ENCODE data around the gene ZCRB1.

ZCRB1 gene, protein sequence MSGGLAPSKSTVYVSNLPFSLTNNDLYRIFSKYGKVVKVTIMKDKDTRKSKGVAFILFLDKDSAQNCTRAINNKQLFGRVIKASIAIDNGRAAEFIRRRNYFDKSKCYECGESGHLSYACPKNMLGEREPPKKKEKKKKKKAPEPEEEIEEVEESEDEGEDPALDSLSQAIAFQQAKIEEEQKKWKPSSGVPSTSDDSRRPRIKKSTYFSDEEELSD

GRCh38 chr12:42325653-42326474 lies at the start of gene ZCRB1, which contains the start of gene PPHLN1:
ZCRB1 (minus strand) TSS chr12:42326094; CDS start chr12:42324102, 1,992 bp downstream.
PPHLN1 (plus strand) TSS chr12:42326167; CDS start chr12:42335903, 9,736 bp downstream.
- peak within 1 kb of the TSS; percentile 83 for H3K4me3 ChIP-seq (ENCODE audit: control insufficient read depth, low read depth, low read length)
- no peak for TF ChIP-seq CTCF (conservative IDR thresholded peaks at IDR 0.05; ENCODE audit: control insufficient read depth, insufficient read depth, low read depth, low read length)
- peak; percentile 68 for DNase-seq (ENCODE audit: low read depth)

GRCh38 chr12:42373669-42374068 lies 47.8 kb upstream of the ZCRB1 start:
- no peak overlapping the region for H3K4me3 ChIP-seq (ENCODE audit: control insufficient read depth, low read depth, low read length)
- TF ChIP-seq CTCF (conservative IDR thresholded peaks at IDR 0.05; ENCODE audit: control insufficient read depth, insufficient read depth, low read depth, low read length) = no peak
- DNase-seq (ENCODE audit: low read depth) = no peak

- TF ChIP-seq CTCF (conservative IDR thresholded peaks at IDR 0.05; ENCODE audit: control insufficient read depth, insufficient read depth, low read depth, low read length) = peak; percentile 85
- peak; percentile 57 for DNase-seq (ENCODE audit: low read depth)
- H3K4me3 ChIP-seq (ENCODE audit: control insufficient read depth, low read depth, low read length) = no peak overlapping the region
Observed at GRCh38 chr12:42372154-42372791, 46.4 kb upstream of the ZCRB1 start.

- H3K4me3 ChIP-seq (ENCODE audit: control insufficient read depth, low read depth, low read length) = no peak overlapping the region
- no peak for DNase-seq (ENCODE audit: low read depth)
Observed at GRCh38 chr12:42370013-42370412, 44.1 kb upstream of the ZCRB1 start.

DNA sequence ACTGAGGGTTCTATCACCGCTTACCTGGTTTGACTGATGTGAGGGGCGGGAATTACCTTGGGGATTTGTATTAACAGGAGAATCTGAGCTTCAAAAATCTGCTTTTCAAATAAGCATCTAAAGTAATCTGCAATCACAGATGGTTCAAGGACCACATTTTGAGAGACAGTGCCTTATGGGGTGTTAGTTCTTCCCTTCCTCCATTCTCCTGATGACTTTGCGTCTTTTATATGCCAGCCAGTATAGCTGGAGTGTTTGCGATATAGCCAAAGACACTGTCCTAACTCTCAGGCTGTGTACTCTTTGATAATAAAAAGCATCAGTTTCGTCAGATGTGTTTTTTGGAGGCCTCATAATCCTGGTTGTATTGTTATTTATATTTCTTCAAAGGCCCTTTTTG lies 39.6 kb upstream of the ZCRB1 start:
- TF ChIP-seq CTCF (conservative IDR thresholded peaks at IDR 0.05; ENCODE audit: control insufficient read depth, insufficient read depth, low read depth, low read length) = no peak
- no peak for DNase-seq (ENCODE audit: low read depth)
- no peak overlapping the region for H3K4me3 ChIP-seq (ENCODE audit: control insufficient read depth, low read depth, low read length)

More at GRCh38 chr12:42370013-42370412, 44.1 kb upstream of the ZCRB1 start:
- TF ChIP-seq CTCF (conservative IDR thresholded peaks at IDR 0.05; ENCODE audit: control insufficient read depth, insufficient read depth, low read depth, low read length) = no peak

DNA sequence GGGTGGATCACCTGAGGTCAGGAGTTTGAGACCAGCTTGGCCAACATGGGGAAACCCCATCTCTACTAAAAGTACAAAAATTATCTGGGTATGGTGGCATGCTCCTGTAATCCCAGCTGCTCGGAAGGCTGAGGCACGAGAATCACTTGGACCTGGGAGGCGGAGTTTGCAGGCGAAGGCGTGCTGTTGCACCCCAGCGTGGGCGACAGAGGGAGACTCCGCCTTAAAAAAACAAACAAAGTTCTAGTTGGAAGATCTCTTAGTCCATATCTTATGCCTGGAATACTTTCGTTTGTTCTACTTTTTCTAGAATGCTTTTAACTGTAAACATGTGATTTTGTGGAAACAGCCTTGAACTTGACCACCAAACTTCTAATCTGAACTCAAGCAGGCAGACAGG lies 38.8 kb upstream of the ZCRB1 start:
- no peak overlapping the region for H3K4me3 ChIP-seq (ENCODE audit: control insufficient read depth, low read depth, low read length)
- DNase-seq (ENCODE audit: low read depth) = no peak
- no peak for TF ChIP-seq CTCF (conservative IDR thresholded peaks at IDR 0.05; ENCODE audit: control insufficient read depth, insufficient read depth, low read depth, low read length)

Data from fibroblast of mammary gland (primary cell).